Breast epithelium (tissue), 3 donors: ENCODE results near the gene FDX2.

Experiments used
- POLR2A ChIP-seq: fragments of 450-650 bp; IDR thresholded peaks from one replicate; pipeline ENCODE4 v1.6.1; 2016; ENCODE audit warnings: antibody characterized with exemption, mild to moderate bottlenecking, moderate library complexity
- POLR2AphosphoS5 ChIP-seq, 3 donors: sonication (generic); formaldehyde crosslinking; IDR thresholded peaks; one replicate each; pipeline ENCODE4 v1.6.1; 2017; ENCODE audit warnings: antibody characterized with exemption in 3 of 3
- TF ChIP-seq, protein P1 (sequence below), 3 donors: fragments of 450-650 bp; IDR thresholded peaks; one replicate each; pipeline ENCODE4 v1.5.1; 2016 to 2017; ENCODE audit warnings: antibody characterized with exemption in 3 of 3, mild to moderate bottlenecking in 3 of 3, moderate library complexity in 3 of 3

- TF ChIP-seq, protein P1, sequence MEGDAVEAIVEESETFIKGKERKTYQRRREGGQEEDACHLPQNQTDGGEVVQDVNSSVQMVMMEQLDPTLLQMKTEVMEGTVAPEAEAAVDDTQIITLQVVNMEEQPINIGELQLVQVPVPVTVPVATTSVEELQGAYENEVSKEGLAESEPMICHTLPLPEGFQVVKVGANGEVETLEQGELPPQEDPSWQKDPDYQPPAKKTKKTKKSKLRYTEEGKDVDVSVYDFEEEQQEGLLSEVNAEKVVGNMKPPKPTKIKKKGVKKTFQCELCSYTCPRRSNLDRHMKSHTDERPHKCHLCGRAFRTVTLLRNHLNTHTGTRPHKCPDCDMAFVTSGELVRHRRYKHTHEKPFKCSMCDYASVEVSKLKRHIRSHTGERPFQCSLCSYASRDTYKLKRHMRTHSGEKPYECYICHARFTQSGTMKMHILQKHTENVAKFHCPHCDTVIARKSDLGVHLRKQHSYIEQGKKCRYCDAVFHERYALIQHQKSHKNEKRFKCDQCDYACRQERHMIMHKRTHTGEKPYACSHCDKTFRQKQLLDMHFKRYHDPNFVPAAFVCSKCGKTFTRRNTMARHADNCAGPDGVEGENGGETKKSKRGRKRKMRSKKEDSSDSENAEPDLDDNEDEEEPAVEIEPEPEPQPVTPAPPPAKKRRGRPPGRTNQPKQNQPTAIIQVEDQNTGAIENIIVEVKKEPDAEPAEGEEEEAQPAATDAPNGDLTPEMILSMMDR (IDR thresholded peaks at IDR 0.05): no peak
- TF ChIP-seq POLR2A: no peak
- TF ChIP-seq POLR2AphosphoS5 (IDR thresholded peaks at IDR 0.05): no peak
Measured at GRCh38 chr19:10363789-10364281, 48.0 kb upstream of the FDX2 start.
